OCI-LY3 (cell line): ENCODE results near the gene TBCA.

Experiments
- EZH2phosphoT487 ChIP-seq: fragments of 200-600 bp; shearing (Covaris generic); IDR thresholded peaks from 2 replicates; pipeline ENCODE4 v1.6.1; 2018; ENCODE audit warnings: antibody characterized with exemption, mixed run types, low read depth
- TF ChIP-seq, protein P1 (sequence below): fragments of 200-600, 300-600 bp; sonication (generic); IDR thresholded peaks from 2 replicates; pipeline ENCODE4 v1.5.1; 2014; ENCODE audit warnings: antibody characterized with exemption, low read length, low read depth

DNA sequence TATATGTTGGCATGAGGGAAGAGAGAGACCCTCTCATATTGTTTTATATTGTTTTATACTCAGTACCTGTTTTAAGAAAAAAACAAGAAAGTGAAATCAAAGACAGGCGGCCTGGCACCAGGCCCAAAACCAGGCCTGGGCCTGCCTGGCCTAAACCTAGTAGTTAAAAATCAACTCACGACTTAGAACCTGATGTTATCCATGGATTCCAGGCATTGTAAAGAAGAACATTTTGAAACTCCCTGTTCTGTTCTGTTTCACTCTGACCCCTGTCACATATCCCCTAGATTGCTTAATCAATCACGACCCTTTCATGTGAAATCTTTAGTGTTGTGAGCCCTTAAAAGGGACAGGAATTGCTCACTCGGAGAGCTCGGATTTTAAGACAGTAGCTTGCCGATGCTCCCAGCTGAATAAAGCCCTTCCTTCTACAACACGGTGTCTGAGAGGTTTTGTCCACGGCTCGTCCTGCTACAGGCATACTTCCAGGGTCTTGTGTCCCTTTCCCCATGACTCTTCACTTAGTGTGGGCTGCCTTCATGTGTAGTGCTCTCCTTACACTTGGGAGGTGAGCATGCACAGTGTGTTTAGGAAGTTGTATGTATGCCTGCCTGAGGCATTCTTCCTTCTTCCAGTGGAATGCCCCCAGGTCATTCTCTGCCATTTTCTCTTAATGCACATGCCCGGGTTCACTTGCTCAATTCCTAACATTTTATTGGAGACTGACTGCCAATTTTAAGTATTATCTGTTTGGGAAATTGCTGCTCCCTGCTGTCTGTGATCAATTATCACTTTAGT, 17.8 kb downstream of the TBCA start:
- TF ChIP-seq, protein P1, sequence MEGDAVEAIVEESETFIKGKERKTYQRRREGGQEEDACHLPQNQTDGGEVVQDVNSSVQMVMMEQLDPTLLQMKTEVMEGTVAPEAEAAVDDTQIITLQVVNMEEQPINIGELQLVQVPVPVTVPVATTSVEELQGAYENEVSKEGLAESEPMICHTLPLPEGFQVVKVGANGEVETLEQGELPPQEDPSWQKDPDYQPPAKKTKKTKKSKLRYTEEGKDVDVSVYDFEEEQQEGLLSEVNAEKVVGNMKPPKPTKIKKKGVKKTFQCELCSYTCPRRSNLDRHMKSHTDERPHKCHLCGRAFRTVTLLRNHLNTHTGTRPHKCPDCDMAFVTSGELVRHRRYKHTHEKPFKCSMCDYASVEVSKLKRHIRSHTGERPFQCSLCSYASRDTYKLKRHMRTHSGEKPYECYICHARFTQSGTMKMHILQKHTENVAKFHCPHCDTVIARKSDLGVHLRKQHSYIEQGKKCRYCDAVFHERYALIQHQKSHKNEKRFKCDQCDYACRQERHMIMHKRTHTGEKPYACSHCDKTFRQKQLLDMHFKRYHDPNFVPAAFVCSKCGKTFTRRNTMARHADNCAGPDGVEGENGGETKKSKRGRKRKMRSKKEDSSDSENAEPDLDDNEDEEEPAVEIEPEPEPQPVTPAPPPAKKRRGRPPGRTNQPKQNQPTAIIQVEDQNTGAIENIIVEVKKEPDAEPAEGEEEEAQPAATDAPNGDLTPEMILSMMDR = no peak
- no peak for TF ChIP-seq EZH2phosphoT487
